OCI-LY1 (cell line): ENCODE results near the gene FBN2.

Source experiments
- H2AFZ ChIP-seq: fragments of 200-600 bp; sonication (generic), shearing (Covaris generic); 2 replicates; pipeline ENCODE4 v1.6.0; 2014; ENCODE audit warnings: antibody characterized with exemption, mild to moderate bottlenecking, low read length
- H3F3A ChIP-seq: fragments of 200-600 bp; sonication (generic), shearing (Covaris generic); 2 replicates; pipeline ENCODE4 v1.6.0; 2014; ENCODE audit warnings: mild to moderate bottlenecking, antibody characterized with exemption, low read length, moderate library complexity; ENCODE audit not compliant: insufficient read depth
- H3K27ac ChIP-seq: fragments of 200-600 bp; sonication (generic); 2 replicates; pipeline ENCODE4 v1.5.1; 2014; ENCODE audit warnings: low read length, mixed run types, mild to moderate bottlenecking, low read depth; ENCODE audit not compliant: poor library complexity, severe bottlenecking
- H3K27me3 ChIP-seq: fragments of 200-600 bp; sonication (generic); 2 replicates; pipeline ENCODE4 v1.6.0; 2014; ENCODE audit warnings: antibody characterized with exemption, mild to moderate bottlenecking, low read length, moderate library complexity; ENCODE audit not compliant: insufficient read depth
- H3K36me3 ChIP-seq: fragments of 200-600 bp; sonication (generic); 2 replicates; pipeline ENCODE4 v1.6.1; 2014; ENCODE audit warnings: mild to moderate bottlenecking, antibody characterized with exemption, low read length, moderate library complexity, mixed read lengths; ENCODE audit not compliant: insufficient read depth
- H3K4me1 ChIP-seq: fragments of 200-600 bp; sonication (generic); 2 replicates; pipeline ENCODE4 v1.5.1; 2014; ENCODE audit warnings: mild to moderate bottlenecking, low read length, moderate library complexity; ENCODE audit not compliant: insufficient read depth, severe bottlenecking
- H3K4me2 ChIP-seq: fragments of 200-600 bp; sonication (generic), shearing (Covaris generic); 2 replicates; pipeline ENCODE4 v1.6.1; 2014; ENCODE audit warnings: low read length
- H3K4me3 ChIP-seq: fragments of 200-600 bp; sonication (generic); 2 replicates; pipeline ENCODE4 v1.5.1; 2014; ENCODE audit warnings: low read length, low read depth, mild to moderate bottlenecking, mixed read lengths; ENCODE audit not compliant: poor library complexity, severe bottlenecking
- H3K79me2 ChIP-seq: fragments of 200-600 bp; shearing (Covaris generic); 2 replicates; pipeline ENCODE4 v1.6.1; 2016; ENCODE audit warnings: mixed run types, low read length, mixed read lengths; ENCODE audit not compliant: insufficient read depth
- H3K9ac ChIP-seq: fragments of 200-600 bp; sonication (generic), shearing (Covaris generic); 2 replicates; pipeline ENCODE4 v1.6.1; 2014; ENCODE audit warnings: mild to moderate bottlenecking, low read length, mixed read lengths
- H3K9me2 ChIP-seq: fragments of 200-600 bp; sonication (generic), shearing (Covaris generic); 2 replicates; pipeline ENCODE4 v1.6.1; 2014; ENCODE audit warnings: low read depth, mild to moderate bottlenecking, low read length, mixed read lengths
- H3K9me3 ChIP-seq: fragments of 200-600 bp; shearing (Covaris generic); 2 replicates; pipeline ENCODE4 v1.6.1; 2014; ENCODE audit warnings: low read length, mixed read lengths
- H4K20me1 ChIP-seq: fragments of 200-600 bp; sonication (generic), shearing (Covaris generic); 2 replicates; pipeline ENCODE4 v1.6.0; 2016; ENCODE audit warnings: mild to moderate bottlenecking, low read length; ENCODE audit not compliant: insufficient read depth
- EZH2 ChIP-seq: fragments of 200-600 bp; sonication (generic), shearing (Covaris generic); IDR thresholded peaks from 2 replicates; pipeline ENCODE4 v1.8.0; 2017; ENCODE audit warnings: borderline replicate concordance, mixed run types, mild to moderate bottlenecking, antibody characterized with exemption, low read length, moderate library complexity, mixed read lengths
- TF ChIP-seq, protein P1 (sequence below): fragments of 200-600 bp; sonication (generic), shearing (Covaris generic); IDR thresholded peaks from 2 replicates; pipeline ENCODE4 v1.5.1; 2017; ENCODE audit warnings: mild to moderate bottlenecking, antibody characterized with exemption, low read length, moderate library complexity, mixed read lengths

Gene FBN2

DNA sequence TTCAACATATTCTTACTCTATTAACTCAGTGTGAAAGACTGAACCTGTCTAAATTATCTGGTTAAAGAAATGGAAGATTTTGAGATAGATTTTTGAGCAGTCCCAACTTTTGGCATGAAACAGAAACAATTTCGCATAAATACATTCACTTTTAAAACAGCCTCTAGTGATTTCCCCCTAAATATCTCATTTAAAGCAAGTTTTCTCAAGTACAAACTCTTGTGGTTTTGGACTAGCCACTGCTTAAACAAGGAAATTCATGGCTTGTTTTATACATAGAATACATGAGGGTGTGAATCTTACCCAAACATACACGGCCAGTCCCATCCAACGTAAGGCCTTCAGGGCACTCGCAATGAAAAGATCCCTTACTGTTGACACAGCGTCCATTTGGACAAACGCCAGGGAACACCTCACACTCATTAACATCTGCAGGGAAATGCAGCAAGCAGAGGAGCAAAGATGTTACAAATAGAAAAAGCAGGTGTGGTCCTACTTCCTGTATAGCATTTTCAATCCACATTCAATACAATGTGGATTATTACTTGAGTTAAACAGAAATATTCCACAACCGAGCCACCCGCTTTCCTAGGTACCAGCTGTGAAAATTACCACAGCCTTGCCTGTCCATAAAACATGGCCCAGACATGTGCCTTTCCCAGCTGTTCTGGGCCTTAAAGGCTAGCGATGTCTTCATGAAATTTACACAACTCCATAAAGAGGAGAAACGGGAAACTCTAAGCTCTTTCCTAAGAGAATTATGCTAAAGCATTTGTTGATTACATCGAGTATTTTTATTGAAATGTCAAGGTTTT, 188.8 kb downstream of the FBN2 start:
- no peaks in the 10 kb centered on the region for H3F3A ChIP-seq
- H3K27ac ChIP-seq, result no peak overlapping the region
- H3K4me2 ChIP-seq, result no peak overlapping the region
- no peak overlapping the region for H2AFZ ChIP-seq
- no peak overlapping the region for H3K9ac ChIP-seq
- H3K9me2 ChIP-seq, result no peaks in the 10 kb centered on the region
- H3K9me3 ChIP-seq, result no peaks in the 10 kb centered on the region
- TF ChIP-seq EZH2, result no peak
- no peaks in the 10 kb centered on the region for H3K36me3 ChIP-seq
- no peaks in the 10 kb centered on the region for H3K27me3 ChIP-seq
- H3K79me2 ChIP-seq, result no peaks in the 10 kb centered on the region
- H3K4me1 ChIP-seq, result no peaks in the 10 kb centered on the region
- H4K20me1 ChIP-seq, result no peaks in the 10 kb centered on the region
- no peak overlapping the region for H3K4me3 ChIP-seq

DNA sequence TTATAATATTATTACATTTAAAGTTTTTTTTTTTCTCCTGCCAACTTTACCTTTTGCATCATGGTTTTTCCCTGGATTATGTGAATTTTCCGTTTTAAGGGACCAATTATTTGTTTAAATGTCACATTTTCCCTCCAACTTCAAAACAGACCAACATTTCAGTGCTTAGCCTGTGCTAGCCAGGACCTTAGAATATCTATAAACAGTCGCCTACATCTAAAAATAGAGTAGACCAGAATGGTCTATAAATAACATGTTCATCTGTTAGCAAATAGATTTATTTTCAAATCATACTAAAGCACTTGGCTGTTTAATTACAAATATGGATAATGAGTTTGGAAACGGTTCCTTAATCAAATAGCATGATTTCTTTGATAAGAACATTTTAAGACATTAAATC, 192.0 kb downstream of the FBN2 start:
- H3K4me2 ChIP-seq, result no peak overlapping the region
- H3K9ac ChIP-seq, result no peak overlapping the region
- no peaks in the 10 kb centered on the region for H3K9me3 ChIP-seq
- no peak overlapping the region for H3K4me3 ChIP-seq
- H2AFZ ChIP-seq, result no peak overlapping the region
- no peak overlapping the region for H3K27ac ChIP-seq
- no peaks in the 10 kb centered on the region for H3K9me2 ChIP-seq
- no peaks in the 10 kb centered on the region for H3K79me2 ChIP-seq
- H3K27me3 ChIP-seq, result no peaks in the 10 kb centered on the region
- H3K4me1 ChIP-seq, result no peaks in the 10 kb centered on the region
- TF ChIP-seq, protein P1, sequence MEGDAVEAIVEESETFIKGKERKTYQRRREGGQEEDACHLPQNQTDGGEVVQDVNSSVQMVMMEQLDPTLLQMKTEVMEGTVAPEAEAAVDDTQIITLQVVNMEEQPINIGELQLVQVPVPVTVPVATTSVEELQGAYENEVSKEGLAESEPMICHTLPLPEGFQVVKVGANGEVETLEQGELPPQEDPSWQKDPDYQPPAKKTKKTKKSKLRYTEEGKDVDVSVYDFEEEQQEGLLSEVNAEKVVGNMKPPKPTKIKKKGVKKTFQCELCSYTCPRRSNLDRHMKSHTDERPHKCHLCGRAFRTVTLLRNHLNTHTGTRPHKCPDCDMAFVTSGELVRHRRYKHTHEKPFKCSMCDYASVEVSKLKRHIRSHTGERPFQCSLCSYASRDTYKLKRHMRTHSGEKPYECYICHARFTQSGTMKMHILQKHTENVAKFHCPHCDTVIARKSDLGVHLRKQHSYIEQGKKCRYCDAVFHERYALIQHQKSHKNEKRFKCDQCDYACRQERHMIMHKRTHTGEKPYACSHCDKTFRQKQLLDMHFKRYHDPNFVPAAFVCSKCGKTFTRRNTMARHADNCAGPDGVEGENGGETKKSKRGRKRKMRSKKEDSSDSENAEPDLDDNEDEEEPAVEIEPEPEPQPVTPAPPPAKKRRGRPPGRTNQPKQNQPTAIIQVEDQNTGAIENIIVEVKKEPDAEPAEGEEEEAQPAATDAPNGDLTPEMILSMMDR, result no peak
- no peak for TF ChIP-seq EZH2
- no peaks in the 10 kb centered on the region for H4K20me1 ChIP-seq
- H3F3A ChIP-seq, result no peaks in the 10 kb centered on the region
- H3K36me3 ChIP-seq, result no peaks in the 10 kb centered on the region

DNA sequence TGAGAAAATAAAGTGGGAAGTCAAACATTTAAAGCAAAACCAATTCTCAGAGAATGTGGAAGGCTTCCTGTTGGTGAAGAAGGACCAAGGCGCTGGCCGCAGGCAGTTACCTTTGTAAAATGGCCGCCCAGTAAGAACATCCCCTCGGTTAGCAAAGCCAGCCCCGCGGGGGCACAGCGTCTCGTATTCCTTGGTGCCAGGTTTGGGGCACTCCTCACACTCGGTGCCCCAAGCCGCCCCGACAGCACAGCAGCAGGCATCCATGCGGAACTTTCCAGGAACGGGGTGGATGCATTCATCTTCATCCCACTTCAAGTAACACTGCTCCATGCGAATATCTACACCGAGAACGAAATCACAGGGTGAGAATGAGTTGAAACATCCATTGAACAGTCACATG, 192.8 kb downstream of the FBN2 start:
- Histone ChIP-seq H3K79me2 (no peaks in the 10 kb centered on the region), H3K9me2 (no peaks in the 10 kb centered on the region), H3K4me3 (no peak overlapping the region), H3K4me1 (no peaks in the 10 kb centered on the region), H3K4me2 (no peak overlapping the region), H3F3A (no peaks in the 10 kb centered on the region), H4K20me1 (no peaks in the 10 kb centered on the region), H3K36me3 (no peaks in the 10 kb centered on the region), H2AFZ (no peak overlapping the region), H3K9ac (no peak overlapping the region), H3K27ac (no peak overlapping the region), H3K27me3 (no peaks in the 10 kb centered on the region), H3K9me3 (no peaks in the 10 kb centered on the region)
- no peak for TF ChIP-seq EZH2
- TF ChIP-seq, protein P1, result no peak

DNA sequence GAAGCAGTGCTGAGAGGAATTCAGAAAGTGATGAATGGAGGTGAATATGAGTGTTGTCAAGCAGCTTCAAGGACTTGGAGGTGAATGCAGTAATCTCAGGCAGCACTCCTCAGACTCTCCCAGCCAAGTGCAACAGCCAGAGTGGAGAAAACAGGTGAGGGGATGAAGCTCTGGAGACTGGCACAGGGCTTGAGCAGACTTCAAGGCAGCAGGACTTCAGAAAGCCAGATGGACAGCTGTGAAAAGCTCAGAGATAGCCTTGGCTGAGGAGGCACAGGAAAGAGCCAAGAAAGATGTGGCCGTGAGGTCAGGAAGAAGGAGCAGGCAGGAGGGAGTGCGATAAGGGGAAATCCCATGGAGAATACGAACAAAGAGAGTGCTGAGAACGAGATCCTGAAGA, 194.9 kb downstream of the FBN2 start:
- H3K27me3 ChIP-seq, result no peaks in the 10 kb centered on the region
- H3K4me2 ChIP-seq, result no peak overlapping the region
- no peak overlapping the region for H3K27ac ChIP-seq
- H3K4me1 ChIP-seq, result no peaks in the 10 kb centered on the region
- H4K20me1 ChIP-seq, result no peaks in the 10 kb centered on the region
- H3F3A ChIP-seq, result no peaks in the 10 kb centered on the region
- H3K36me3 ChIP-seq, result no peaks in the 10 kb centered on the region
- H2AFZ ChIP-seq, result no peak overlapping the region
- H3K9me3 ChIP-seq, result no peaks in the 10 kb centered on the region
- H3K4me3 ChIP-seq, result no peak overlapping the region
- H3K9me2 ChIP-seq, result no peaks in the 10 kb centered on the region
- H3K9ac ChIP-seq, result no peak overlapping the region
- H3K79me2 ChIP-seq, result no peaks in the 10 kb centered on the region
- no peak for TF ChIP-seq EZH2
- TF ChIP-seq, protein P1, result no peak
